ENCODE measurements around the gene PIP4K2B.

The PIP4K2B gene

GRCh38 chr17:38779965-38780752 lies 19.2 kb downstream of the PIP4K2B start:
- in situ Hi-C loops (cut with HindIII; ENCODE audit: low sequenced_read_pairs): no loop called here

- in situ Hi-C loops (cut with HindIII; ENCODE audit: low sequenced_read_pairs): no loop called here
Measured at GRCh38 chr17:38777641-38778250, 21.6 kb downstream of the PIP4K2B start.

GRCh38 chr17:38773258-38773657 lies 26.1 kb downstream of the PIP4K2B start:
- in situ Hi-C loops (cut with HindIII; ENCODE audit: low sequenced_read_pairs): no loop called here

GRCh38 chr17:38768417-38768816 lies 30.9 kb downstream of the PIP4K2B start:
- in situ Hi-C loops (cut with HindIII; ENCODE audit: low sequenced_read_pairs): no loop called here

- in situ Hi-C loops (cut with HindIII; ENCODE audit: low sequenced_read_pairs): no loop called here
Measured at GRCh38 chr17:38766341-38766740, 33.0 kb downstream of the PIP4K2B start.

GRCh38 chr17:38762231-38762630 lies 37.1 kb downstream of the PIP4K2B start:
- in situ Hi-C loops (cut with HindIII; ENCODE audit: low sequenced_read_pairs): no loop called here

- in situ Hi-C loops (cut with HindIII; ENCODE audit: low sequenced_read_pairs): no loop called here
Measured at GRCh38 chr17:38761612-38762011, 37.7 kb downstream of the PIP4K2B start.

- in situ Hi-C loops (cut with HindIII; ENCODE audit: low sequenced_read_pairs): no loop called here
Measured at GRCh38 chr17:38753071-38753506, 46.3 kb downstream of the PIP4K2B start.

GRCh38 chr17:38752308-38753070 lies 46.9 kb downstream of the PIP4K2B start, which contains the start of gene PSMB3:
TSS of gene PSMB3 (plus strand) at chr17:38752741. CDS start at chr17:38752827, 86 bp downstream.
- in situ Hi-C loops (cut with HindIII; ENCODE audit: low sequenced_read_pairs): no loop called here

- in situ Hi-C loops (cut with HindIII; ENCODE audit: low sequenced_read_pairs): no loop called here
Measured at GRCh38 chr17:38751808-38752307, 47.5 kb downstream of the PIP4K2B start.

GRCh38 chr17:38751144-38751807 lies 48.1 kb downstream of the PIP4K2B start:
- in situ Hi-C loops (cut with HindIII; ENCODE audit: low sequenced_read_pairs): no loop called here

- in situ Hi-C loops (cut with HindIII; ENCODE audit: low sequenced_read_pairs): no loop called here
Measured at GRCh38 chr17:38750312-38751121, 48.8 kb downstream of the PIP4K2B start.

- in situ Hi-C loops (cut with HindIII; ENCODE audit: low sequenced_read_pairs): no loop called here
Measured at GRCh38 chr17:38750044-38750311, 49.4 kb downstream of the PIP4K2B start.

- in situ Hi-C loops (cut with HindIII; ENCODE audit: low sequenced_read_pairs): no loop called here
Measured at GRCh38 chr17:38749223-38750043, 49.9 kb downstream of the PIP4K2B start.

- in situ Hi-C loops (cut with HindIII; ENCODE audit: low sequenced_read_pairs): no loop called here
Measured at GRCh38 chr17:38748892-38749222, 50.5 kb downstream of the PIP4K2B start.

GRCh38 chr17:38748149-38748891 lies 51.0 kb downstream of the PIP4K2B start, which contains the start of gene PCGF2:
TSS of gene PCGF2 (minus strand) at chr17:38748336. CDS start at chr17:38740402, 7,934 bp downstream.
- in situ Hi-C loops (cut with HindIII; ENCODE audit: low sequenced_read_pairs): no loop called here

GRCh38 chr17:38747463-38748148 lies 51.8 kb downstream of the PIP4K2B start:
- in situ Hi-C loops (cut with HindIII; ENCODE audit: low sequenced_read_pairs): no loop called here

GRCh38 chr17:38746849-38747462 lies 52.4 kb downstream of the PIP4K2B start:
- in situ Hi-C loops (cut with HindIII; ENCODE audit: low sequenced_read_pairs): no loop called here
